ENCODE measurements around the gene RGL3.

Gene RGL3

GRCh38 chr19:11446652-11447301 is 27.7 kb upstream of the RGL3 start:
- DNase-seq (ENCODE audit: low read depth): no peak
- H3K4me3 ChIP-seq (ENCODE audit: low read length): no peak overlapping the region

GRCh38 chr19:11446271-11446651 is 27.1 kb upstream of the RGL3 start:
- no peak overlapping the region for H3K4me3 ChIP-seq (ENCODE audit: low read length)
- DNase-seq (ENCODE audit: low read depth): no peak
- TF ChIP-seq CTCF (conservative IDR thresholded peaks at IDR 0.05; ENCODE audit: low read length): no peak

More at GRCh38 chr19:11446652-11447301, 27.7 kb upstream of the RGL3 start:
- peak; percentile 63 for TF ChIP-seq CTCF (conservative IDR thresholded peaks at IDR 0.05; ENCODE audit: low read length)

GRCh38 chr19:11445141-11445540 is 26.0 kb upstream of the RGL3 start:
- no peak overlapping the region for H3K4me3 ChIP-seq (ENCODE audit: low read length)
- no peak for DNase-seq (ENCODE audit: low read depth)
- no peak for TF ChIP-seq CTCF (conservative IDR thresholded peaks at IDR 0.05; ENCODE audit: low read length)

GRCh38 chr19:11444059-11444458 is 24.9 kb upstream of the RGL3 start:
- no peak for DNase-seq (ENCODE audit: low read depth)
- TF ChIP-seq CTCF (conservative IDR thresholded peaks at IDR 0.05; ENCODE audit: low read length): no peak
- no peak overlapping the region for H3K4me3 ChIP-seq (ENCODE audit: low read length)

- no peak overlapping the region for H3K4me3 ChIP-seq (ENCODE audit: low read length)
- no peak for DNase-seq (ENCODE audit: low read depth)
- no peak for TF ChIP-seq CTCF (conservative IDR thresholded peaks at IDR 0.05; ENCODE audit: low read length)
Measured at GRCh38 chr19:11437955-11438354, 18.8 kb upstream of the RGL3 start.

- no peak for TF ChIP-seq CTCF (conservative IDR thresholded peaks at IDR 0.05; ENCODE audit: low read length)
- peak overlapping the region; percentile 95 for H3K4me3 ChIP-seq (ENCODE audit: low read length)
- peak; percentile 9 for DNase-seq (ENCODE audit: low read depth)
Measured at GRCh38 chr19:11435833-11436313, 16.8 kb upstream of the RGL3 start.

- peak; percentile 100 for DNase-seq (ENCODE audit: low read depth)
- TF ChIP-seq CTCF (conservative IDR thresholded peaks at IDR 0.05; ENCODE audit: low read length): peak; percentile 79
- peak within 1 kb of the TSS; percentile 95 for H3K4me3 ChIP-seq (ENCODE audit: low read length)
Measured at GRCh38 chr19:11435057-11435832, 16.1 kb upstream of the RGL3 start, which contains the start of the genes ODAD3 and PRKCSH. Gene ODAD3, minus strand, starts transcription at chr19:11435121. Its CDS starts 105 bp downstream, at chr19:11435016. Gene PRKCSH, plus strand, starts transcription at chr19:11435635. Its CDS starts 483 bp downstream, at chr19:11436118.
